Calu3 (cell line): Measurements from ENCODE around the gene IGFBP2. TPM values are rescaled to one million over a fixed set of nuclear protein-coding genes. Genes with fewer than 3 reads are reported as not detected.

Source experiments
- BruUV-seq: library from RNA; stranded (reverse); fragments of 400-500 nt; replicated peaks from 2 replicates; lab custom pipeline; 2021; lab: Mats Ljungman, UMichigan
- CTCF ChIA-PET: fragments of 300-600 bp; sonication (Branson Sonifier 250); formaldehyde crosslinking; loops from one replicate; lab custom pipeline; 2022; ENCODE audit warnings: antibody characterized with exemption; lab: Charles Lee
- DNase-seq: peaks from one replicate; pipeline ENCODE4 v3.0.0; 2022
- H3K27ac Mint-ChIP-seq: one replicate; pipeline ENCODE4 v1.8.0; 2022; ENCODE audit warnings: mixed read lengths; ENCODE audit not compliant: unreplicated experiment
- H3K27me3 Mint-ChIP-seq: one replicate; pipeline ENCODE4 v1.8.0; 2022; ENCODE audit warnings: mixed read lengths; ENCODE audit not compliant: unreplicated experiment
- H3K36me3 Mint-ChIP-seq: one replicate; pipeline ENCODE4 v1.8.0; 2022; ENCODE audit warnings: mild to moderate bottlenecking, moderate library complexity, mixed read lengths; ENCODE audit not compliant: insufficient read depth, unreplicated experiment
- H3K4me1 Mint-ChIP-seq: one replicate; pipeline ENCODE4 v1.8.0; 2022; ENCODE audit warnings: mild to moderate bottlenecking, low read depth, mixed read lengths; ENCODE audit not compliant: unreplicated experiment
- H3K4me3 Mint-ChIP-seq: one replicate; pipeline ENCODE4 v1.8.0; 2022; ENCODE audit warnings: mild to moderate bottlenecking, low read depth, moderate library complexity, mixed read lengths; ENCODE audit not compliant: unreplicated experiment
- H3K9me3 Mint-ChIP-seq: one replicate; pipeline ENCODE4 v1.8.0; 2022; ENCODE audit warnings: low read depth, mixed read lengths; ENCODE audit not compliant: unreplicated experiment
- intact Hi-C: fragments of 100-400 bp; cut with micrococcal nuclease; formaldehyde crosslinking; loops from one replicate; pipeline ENCODE4 v1.10.0; 2022; ENCODE audit not compliant: unreplicated experiment
- total RNA-seq: library from RNA; stranded (reverse); gene quantifications from 2 replicates; pipeline ENCODE4 v1.2.3, GENCODE V29; 2022
- TF ChIP-seq, protein P1 (sequence below): fragments of 200-600 bp; IDR thresholded peaks from one replicate; pipeline ENCODE4 v1.8.0; 2022; ENCODE audit warnings: antibody characterized with exemption; ENCODE audit not compliant: unreplicated experiment

Gene IGFBP2
- total RNA-seq, 1 experiment from 2014 or later, result 175 TPM

DNA sequence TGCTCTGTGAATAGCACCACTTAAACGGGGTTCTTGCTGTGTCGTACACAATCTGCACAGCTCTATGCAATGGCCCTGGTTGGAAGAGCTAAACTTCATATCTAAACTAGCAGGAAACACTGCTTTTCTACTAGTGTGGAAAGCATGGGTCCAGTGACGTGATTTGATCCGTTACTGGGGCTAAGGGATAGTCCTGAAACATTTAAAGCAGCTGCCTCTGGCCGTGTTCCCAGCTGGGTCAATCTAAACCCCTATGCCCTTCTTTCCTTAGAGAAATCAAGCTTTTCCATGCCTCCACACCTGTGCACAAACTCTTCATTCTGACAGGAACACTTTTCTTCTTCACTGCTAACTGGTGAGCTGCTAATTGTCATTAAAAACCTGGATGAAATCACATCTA is 67.6 kb downstream of the IGFBP2 start:
- CTCF ChIA-PET, result no interaction called here
- Mint-ChIP-seq H3K27ac (no peak overlapping the region), H3K4me1 (peaks cover 24% of the 10 kb centered on the region), H3K27me3 (no peaks in the 10 kb centered on the region), H3K4me3 (no peak overlapping the region), H3K36me3 (no peaks in the 10 kb centered on the region), H3K9me3 (no peaks in the 10 kb centered on the region)
- no peak for DNase-seq
- intact Hi-C loops, result no loop called here
- TF ChIP-seq, protein P1, sequence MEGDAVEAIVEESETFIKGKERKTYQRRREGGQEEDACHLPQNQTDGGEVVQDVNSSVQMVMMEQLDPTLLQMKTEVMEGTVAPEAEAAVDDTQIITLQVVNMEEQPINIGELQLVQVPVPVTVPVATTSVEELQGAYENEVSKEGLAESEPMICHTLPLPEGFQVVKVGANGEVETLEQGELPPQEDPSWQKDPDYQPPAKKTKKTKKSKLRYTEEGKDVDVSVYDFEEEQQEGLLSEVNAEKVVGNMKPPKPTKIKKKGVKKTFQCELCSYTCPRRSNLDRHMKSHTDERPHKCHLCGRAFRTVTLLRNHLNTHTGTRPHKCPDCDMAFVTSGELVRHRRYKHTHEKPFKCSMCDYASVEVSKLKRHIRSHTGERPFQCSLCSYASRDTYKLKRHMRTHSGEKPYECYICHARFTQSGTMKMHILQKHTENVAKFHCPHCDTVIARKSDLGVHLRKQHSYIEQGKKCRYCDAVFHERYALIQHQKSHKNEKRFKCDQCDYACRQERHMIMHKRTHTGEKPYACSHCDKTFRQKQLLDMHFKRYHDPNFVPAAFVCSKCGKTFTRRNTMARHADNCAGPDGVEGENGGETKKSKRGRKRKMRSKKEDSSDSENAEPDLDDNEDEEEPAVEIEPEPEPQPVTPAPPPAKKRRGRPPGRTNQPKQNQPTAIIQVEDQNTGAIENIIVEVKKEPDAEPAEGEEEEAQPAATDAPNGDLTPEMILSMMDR, result no peak
- BruUV-seq, result no TSS peak

- no peak for DNase-seq
- no peaks in the 10 kb centered on the region for H3K27me3 Mint-ChIP-seq
- H3K36me3 Mint-ChIP-seq, result no peaks in the 10 kb centered on the region
- no peak overlapping the region for H3K27ac Mint-ChIP-seq
- TF ChIP-seq, protein P1, result no peak
- BruUV-seq, result no TSS peak
- peaks cover 17% of the 10 kb centered on the region for H3K4me1 Mint-ChIP-seq
- intact Hi-C loops, result no loop called here
- CTCF ChIA-PET, result no interaction called here
- no peaks in the 10 kb centered on the region for H3K9me3 Mint-ChIP-seq
- H3K4me3 Mint-ChIP-seq, result no peak overlapping the region
Observed at GRCh38 chr2:216701544-216701943, 68.3 kb downstream of the IGFBP2 start.

- no peaks in the 10 kb centered on the region for H3K27me3 Mint-ChIP-seq
- TF ChIP-seq, protein P1, result no peak
- H3K4me1 Mint-ChIP-seq, result peaks cover 5% of the 10 kb centered on the region
- no peak overlapping the region for H3K27ac Mint-ChIP-seq
- DNase-seq, result no peak
- H3K4me3 Mint-ChIP-seq, result no peak overlapping the region
- no peaks in the 10 kb centered on the region for H3K9me3 Mint-ChIP-seq
- intact Hi-C loops, result no loop called here
- CTCF ChIA-PET, result no interaction called here
- BruUV-seq, result no TSS peak
- no peaks in the 10 kb centered on the region for H3K36me3 Mint-ChIP-seq
Observed at GRCh38 chr2:216702756-216703155, 69.5 kb downstream of the IGFBP2 start.

DNA sequence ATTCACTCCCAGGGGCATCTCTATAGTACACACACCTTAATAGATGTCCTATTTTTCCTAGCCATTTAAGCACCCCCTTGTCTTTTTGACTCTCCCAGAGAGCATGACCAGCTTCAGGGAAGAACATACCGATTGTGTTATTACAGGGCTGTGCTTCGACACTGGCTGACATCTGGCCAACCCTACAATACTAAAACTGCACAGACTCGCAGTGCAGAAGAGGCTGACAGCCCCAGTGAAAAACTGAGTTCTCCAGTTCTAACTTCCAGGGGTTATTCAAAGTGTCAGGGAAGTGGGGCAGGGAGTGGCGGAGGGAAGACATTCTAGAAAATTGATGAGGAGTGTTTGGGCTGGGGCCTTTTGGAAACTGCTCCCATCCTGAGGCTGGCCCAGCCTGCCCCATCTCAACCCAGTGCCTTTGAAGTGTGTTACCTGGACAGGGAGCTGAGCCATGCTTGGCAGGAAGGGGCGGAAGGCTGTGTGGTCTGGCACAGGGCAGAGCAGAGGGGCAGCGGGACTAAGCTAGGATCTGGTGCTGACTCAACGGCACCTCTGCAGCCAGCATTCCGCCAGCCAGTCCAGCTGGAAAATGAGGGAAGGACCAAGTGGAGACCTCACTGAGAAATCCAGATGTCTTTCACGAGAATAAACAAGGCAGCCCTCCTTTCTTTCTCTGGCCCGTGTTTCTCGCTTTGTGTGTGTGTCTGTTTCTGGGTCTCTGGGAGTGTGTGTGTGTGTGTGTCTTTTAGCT is 77.5 kb downstream of the IGFBP2 start:
- Mint-ChIP-seq H3K4me1 (no peaks in the 10 kb centered on the region), H3K36me3 (peaks cover 3% of the 10 kb centered on the region), H3K4me3 (no peak overlapping the region), H3K9me3 (no peaks in the 10 kb centered on the region), H3K27me3 (no peaks in the 10 kb centered on the region), H3K27ac (no peak overlapping the region)
- no peak for DNase-seq
- BruUV-seq, result no TSS peak
- intact Hi-C loops, result no loop called here
- TF ChIP-seq, protein P1, result no peak
- CTCF ChIA-PET, result interaction anchor here (0.7 to 1.0 kb wide), 3 partner anchors 12 to 622 kb away, joined by 3 to 4 read pairs (median 3); no protein-coding TSS in a partner anchor
